Body of pancreas (tissue), 4 donors: Measurements from ENCODE around the gene ASIC2.

Experiments used
- CTCF ChIP-seq, 7 experiments: fragments of 450-650 bp in 4 of 7; fragments of 200-600 bp in 3 of 7; sonication (generic) in 3 of 7; IDR thresholded peaks; one replicate each; pipeline ENCODE4 v1.5.1; 2016 to 2019; ENCODE audit warnings: antibody characterized with exemption in 7 of 7
- POLR2A ChIP-seq, 3 donors: fragments of 450-650 bp; IDR thresholded peaks; one replicate each; pipeline ENCODE4 v1.6.1; 2016; ENCODE audit warnings: antibody characterized with exemption in 3 of 3, mild to moderate bottlenecking in 2 of 3

DNA sequence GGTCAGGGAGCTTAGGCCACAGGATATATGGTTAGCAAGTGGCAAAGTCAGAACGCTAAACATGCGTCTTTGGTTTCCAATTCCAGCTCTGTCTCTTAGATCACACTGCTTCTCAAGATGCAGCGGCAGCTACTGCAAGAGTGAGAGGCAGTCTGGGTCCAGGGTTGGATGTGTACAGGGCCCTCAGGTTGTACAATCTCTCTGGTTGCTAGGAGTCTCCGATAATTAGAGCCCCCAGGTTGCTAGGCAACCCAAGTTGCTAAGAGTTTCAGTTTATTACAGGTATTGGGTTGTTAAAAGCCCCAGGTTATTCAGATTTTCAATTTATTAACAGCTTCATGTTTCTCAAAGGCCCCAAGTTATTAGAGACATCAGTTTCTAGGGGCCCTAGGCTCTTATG lies 317.0 kb downstream of the ASIC2 start:
- TF ChIP-seq POLR2A (IDR thresholded peaks at IDR 0.05): no peak
- TF ChIP-seq CTCF (IDR thresholded peaks at IDR 0.05): no peak
